Testis (tissue), 3 donors: ENCODE measurements around the gene CAMTA1. TPM values are rescaled to one million over a fixed set of nuclear protein-coding genes. Genes with fewer than 3 reads are reported as not detected.

Source experiments
- DNase-seq: peaks from one replicate; pipeline ENCODE4 v3.0.0-alpha.2; 2019
- H3K27ac ChIP-seq, 2 donors: fragments of 200-600 bp; sonication (generic); one replicate each; pipeline ENCODE4 v1.5.1; 2019
- H3K27me3 ChIP-seq: fragments of 200-600 bp; sonication (generic); one replicate; pipeline ENCODE4 v1.5.1; 2019
- H3K36me3 ChIP-seq: fragments of 200-600 bp; sonication (generic); one replicate; pipeline ENCODE4 v1.5.1; 2017; ENCODE audit warnings: low read depth; ENCODE audit errors: missing control alignments
- H3K4me1 ChIP-seq: fragments of 200-600 bp; sonication (generic); one replicate; pipeline ENCODE4 v1.5.1; 2019
- H3K4me3 ChIP-seq, 2 donors: fragments of 200-600 bp; sonication (generic); one replicate each; pipeline ENCODE4 v1.5.1; 2017 to 2019
- H3K9me3 ChIP-seq: fragments of 200-600 bp; sonication (generic); one replicate; pipeline ENCODE4 v1.5.1; 2017
- POLR2A ChIP-seq: fragments of 450-650 bp; IDR thresholded peaks from one replicate; pipeline ENCODE4 v1.6.1; 2017; ENCODE audit warnings: antibody characterized with exemption, mild to moderate bottlenecking, moderate library complexity
- WGBS, 2 donors: methylation state at CpG; one replicate each; pipeline ENCODE4 v1.1.5; 2018; 5-methylcytosine and 5-hydroxymethylcytosine counted together
- intact Hi-C: fragments of 100-400 bp; cut with DNase I; formaldehyde crosslinking; loops from one replicate; pipeline ENCODE4 v1.15.1; 2023; ENCODE audit warnings: low total_unique reads
- polyA plus RNA-seq: library from polyadenylated mRNA; stranded (reverse); fragments of 350-450 nt; fragmentation: Illumina TruSeq; extraction: RNeasy Lipid Tissue Mini Kit (QIAGEN cat#74804); gene quantifications from one replicate; pipeline ENCODE4 v1.2.3, GENCODE V29; 2014; ENCODE audit warnings: low read depth, low replicate concordance; ENCODE audit not compliant: insufficient read depth
- total RNA-seq, 2 donors: library from RNA; depleted of rRNA; stranded (reverse); fragments of >200 nt; gene quantifications; one replicate each; pipeline ENCODE4 v1.2.3, GENCODE V29; 2016
- TF ChIP-seq, protein P1 (sequence below), 3 experiments: fragments of 450-650 bp in 2 of 3; fragments of 200-600 bp in 1 of 3; sonication (generic) in 1 of 3; IDR thresholded peaks; one replicate each; pipeline ENCODE4 v1.5.1; 2016 to 2019; ENCODE audit warnings: antibody characterized with exemption in 3 of 3, mild to moderate bottlenecking in 2 of 3, moderate library complexity in 1 of 3

CAMTA1 gene
- total and polyA plus RNA-seq, 3 donors from 2014 or later: 116 to 158 (median 119) TPM

DNA sequence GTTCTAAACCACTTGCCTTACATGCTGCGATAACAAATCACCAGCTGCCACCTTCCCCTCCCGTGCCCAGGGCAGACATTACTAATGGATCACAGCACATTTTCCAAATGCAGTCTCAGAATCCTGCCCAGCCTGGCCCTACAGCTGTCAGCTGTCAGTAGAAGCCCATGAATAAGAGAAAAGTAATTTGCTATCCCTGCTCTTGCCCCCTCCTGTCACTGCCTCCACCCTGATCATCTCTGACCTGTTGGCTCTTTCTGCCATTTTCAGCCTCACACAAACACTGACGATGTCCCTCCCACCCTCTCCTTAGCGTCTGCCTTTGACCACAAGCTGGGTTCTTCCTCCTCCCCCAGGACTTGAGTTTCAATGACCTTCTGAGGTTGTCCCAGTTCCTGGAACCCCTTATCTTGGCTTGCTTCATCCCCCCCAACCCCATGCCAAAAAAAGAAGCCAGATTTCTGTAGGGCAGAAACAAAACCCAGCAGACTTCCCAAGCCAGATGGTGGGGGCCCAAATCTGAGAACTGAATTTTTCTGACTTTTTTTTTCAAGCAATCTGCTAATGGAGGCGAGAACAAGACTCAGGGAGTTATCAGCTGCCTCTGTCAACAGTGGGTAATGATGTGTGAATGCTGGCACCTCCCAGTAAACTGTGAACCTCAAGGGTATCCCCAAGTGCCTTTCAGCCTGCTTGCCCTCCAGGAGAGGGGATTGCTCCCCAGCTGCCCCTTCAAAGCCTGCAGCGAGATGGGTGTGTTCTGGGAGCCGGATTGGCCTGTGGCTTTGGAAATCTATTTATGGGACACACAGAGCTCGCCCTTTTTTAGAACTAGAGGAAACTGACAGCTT, 769.4 kb downstream of the CAMTA1 start:
- 69 to 77% methylated on average over 8 of the region's 8 CpGs for WGBS, 2 donors
- Histone ChIP-seq H3K4me1 (peaks cover 31% of the 10 kb centered on the region), H3K36me3 (no peaks in the 10 kb centered on the region), H3K27ac (no peak overlapping the region), H3K9me3 (no peaks in the 10 kb centered on the region), H3K4me3 (no peak overlapping the region), H3K27me3 (no peaks in the 10 kb centered on the region)
- intact Hi-C loops: no loop called here
- TF ChIP-seq, protein P1, sequence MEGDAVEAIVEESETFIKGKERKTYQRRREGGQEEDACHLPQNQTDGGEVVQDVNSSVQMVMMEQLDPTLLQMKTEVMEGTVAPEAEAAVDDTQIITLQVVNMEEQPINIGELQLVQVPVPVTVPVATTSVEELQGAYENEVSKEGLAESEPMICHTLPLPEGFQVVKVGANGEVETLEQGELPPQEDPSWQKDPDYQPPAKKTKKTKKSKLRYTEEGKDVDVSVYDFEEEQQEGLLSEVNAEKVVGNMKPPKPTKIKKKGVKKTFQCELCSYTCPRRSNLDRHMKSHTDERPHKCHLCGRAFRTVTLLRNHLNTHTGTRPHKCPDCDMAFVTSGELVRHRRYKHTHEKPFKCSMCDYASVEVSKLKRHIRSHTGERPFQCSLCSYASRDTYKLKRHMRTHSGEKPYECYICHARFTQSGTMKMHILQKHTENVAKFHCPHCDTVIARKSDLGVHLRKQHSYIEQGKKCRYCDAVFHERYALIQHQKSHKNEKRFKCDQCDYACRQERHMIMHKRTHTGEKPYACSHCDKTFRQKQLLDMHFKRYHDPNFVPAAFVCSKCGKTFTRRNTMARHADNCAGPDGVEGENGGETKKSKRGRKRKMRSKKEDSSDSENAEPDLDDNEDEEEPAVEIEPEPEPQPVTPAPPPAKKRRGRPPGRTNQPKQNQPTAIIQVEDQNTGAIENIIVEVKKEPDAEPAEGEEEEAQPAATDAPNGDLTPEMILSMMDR (IDR thresholded peaks at IDR 0.05): no peak
- no peak for TF ChIP-seq POLR2A
- DNase-seq: no peak

DNA sequence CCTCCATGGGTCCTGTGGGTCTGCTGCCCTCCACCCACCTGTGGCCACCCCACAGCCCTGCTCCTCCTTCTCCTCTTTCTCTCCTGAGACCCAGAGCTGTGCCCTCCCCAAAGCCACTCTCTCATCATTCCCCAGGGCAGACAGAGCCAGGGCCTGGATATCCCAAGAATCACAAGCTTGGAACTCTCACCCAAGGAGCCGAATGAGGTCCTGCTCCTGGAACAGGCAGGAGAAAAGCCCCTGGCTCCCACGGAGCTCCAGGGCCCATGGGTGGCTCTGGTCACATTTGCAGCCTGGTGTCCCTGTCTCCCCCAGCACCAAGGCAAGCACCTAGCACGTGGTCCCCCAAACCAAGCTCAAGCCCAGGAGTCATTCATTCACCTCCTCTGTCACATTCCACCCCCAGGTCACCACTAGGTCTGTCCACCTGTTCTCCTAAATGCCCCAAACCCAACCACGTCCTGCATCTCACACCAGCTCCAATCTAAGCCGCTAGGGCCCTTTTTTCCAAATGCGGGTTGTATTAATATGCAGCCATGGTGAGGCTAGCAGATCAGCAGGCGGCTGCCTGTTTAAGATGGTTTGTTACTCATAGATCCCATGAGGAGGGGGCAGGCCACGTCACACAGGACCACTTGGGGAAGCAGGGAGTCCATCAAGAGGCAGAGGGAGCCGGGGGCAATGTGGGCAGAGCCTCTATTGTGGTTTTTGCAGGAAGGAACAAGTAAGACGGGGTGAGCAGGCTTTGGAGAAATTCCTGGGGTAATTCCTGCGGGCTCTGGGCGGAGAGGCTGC, 770.3 kb downstream of the CAMTA1 start:
- no peak overlapping the region for H3K27ac ChIP-seq
- TF ChIP-seq POLR2A: no peak
- TF ChIP-seq, protein P1 (IDR thresholded peaks at IDR 0.05): no peak
- intact Hi-C loops: no loop called here
- H3K9me3 ChIP-seq: no peaks in the 10 kb centered on the region
- no peaks in the 10 kb centered on the region for H3K27me3 ChIP-seq
- no peaks in the 10 kb centered on the region for H3K36me3 ChIP-seq
- WGBS, 2 donors: 69 to 89% methylated on average over 12 of the region's 12 CpGs
- peaks cover 24% of the 10 kb centered on the region for H3K4me1 ChIP-seq
- DNase-seq: no peak
- no peak overlapping the region for H3K4me3 ChIP-seq

DNA sequence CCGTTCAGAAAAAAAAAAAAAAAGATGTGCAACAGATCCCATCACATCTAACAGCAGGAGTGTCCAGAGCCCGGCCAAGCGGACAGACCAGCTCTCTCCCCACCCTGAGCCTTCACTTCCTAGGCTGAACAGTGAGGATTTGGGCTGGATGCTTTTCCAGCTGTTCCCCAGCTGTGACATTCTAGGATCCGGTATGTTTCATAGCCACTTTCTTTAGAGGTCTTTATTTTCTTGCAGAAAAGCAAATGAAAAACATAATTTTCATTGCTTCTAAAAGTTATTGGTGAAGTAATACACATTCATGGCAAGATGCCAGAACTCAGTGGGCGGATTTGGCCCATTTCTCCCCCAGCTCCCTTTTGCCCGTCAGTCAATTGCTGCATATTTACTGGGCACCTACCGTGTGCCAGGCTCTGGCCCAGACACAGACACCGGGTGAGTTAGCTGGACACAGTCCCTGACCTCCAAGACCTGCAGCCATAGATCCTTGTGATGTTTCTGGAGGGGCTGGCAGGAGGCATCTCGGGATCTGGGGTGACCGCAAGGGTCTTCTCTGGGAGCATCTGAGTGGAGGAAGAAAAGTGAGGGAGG, 772.1 kb downstream of the CAMTA1 start:
- Histone ChIP-seq H3K4me1 (peaks cover 8% of the 10 kb centered on the region), H3K27ac (no peak overlapping the region), H3K4me3 (no peak overlapping the region), H3K27me3 (no peaks in the 10 kb centered on the region), H3K36me3 (no peaks in the 10 kb centered on the region), H3K9me3 (no peaks in the 10 kb centered on the region)
- no peak for DNase-seq
- WGBS, 2 donors: 59 to 60% methylated on average over 10 of the region's 10 CpGs
- intact Hi-C loops: no loop called here
- TF ChIP-seq, protein P1 (IDR thresholded peaks at IDR 0.05): no peak
- TF ChIP-seq POLR2A: no peak

DNA sequence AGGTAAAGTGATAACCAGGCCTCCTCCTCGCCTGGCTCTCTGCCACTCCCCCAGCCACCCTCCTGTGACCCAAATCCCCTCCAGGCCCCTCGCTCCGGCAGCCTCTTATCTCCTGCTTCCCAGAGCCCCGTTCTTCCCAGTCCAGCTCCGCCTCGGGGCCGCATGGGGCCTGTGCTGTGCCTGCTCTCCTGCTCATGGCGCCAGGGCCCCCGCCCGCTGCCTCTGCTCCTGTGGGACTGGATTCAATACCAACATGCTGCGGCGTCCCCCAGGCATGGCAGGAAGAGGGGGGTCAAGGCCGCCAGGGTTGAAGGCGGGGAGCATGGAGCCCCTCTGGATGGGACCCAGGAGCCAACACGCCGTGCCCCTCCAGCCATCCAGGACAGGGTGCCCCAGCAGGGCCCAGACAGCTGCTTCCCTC, 772.8 kb downstream of the CAMTA1 start:
- no peak overlapping the region for H3K27ac ChIP-seq
- H3K36me3 ChIP-seq: no peaks in the 10 kb centered on the region
- no peak for DNase-seq
- no peak for TF ChIP-seq POLR2A
- TF ChIP-seq, protein P1 (IDR thresholded peaks at IDR 0.05): no peak
- H3K4me1 ChIP-seq: peaks cover 5% of the 10 kb centered on the region
- no peaks in the 10 kb centered on the region for H3K27me3 ChIP-seq
- H3K9me3 ChIP-seq: no peaks in the 10 kb centered on the region
- no peak overlapping the region for H3K4me3 ChIP-seq
- WGBS, 2 donors: 63 to 78% methylated on average over 4 to 16 of the region's 16 CpGs
- intact Hi-C loops: no loop called here
